SK-N-SH treated with all-trans-retinoic acid at 6 μM for 48 hours (cell line): Measurements from ENCODE around the gene HIRA.

Experiments used
- ATAC-seq: fragments of 200-7000 bp; cut with Tn5 transposase; 3 replicates; pipeline ENCODE4 v1.9.1; 2020; ENCODE audit warnings: mild to moderate bottlenecking, moderate library complexity
- ARNTL ChIP-seq: fragments of 450-650 bp; formaldehyde crosslinking; IDR thresholded peaks from 2 replicates; pipeline ENCODE4 v1.5.0; 2020; ENCODE audit warnings: low read depth, mild to moderate bottlenecking, moderate library complexity, borderline replicate concordance
- BACH2 ChIP-seq: fragments of 250-450 bp; sonication (Bioruptor Pico); IDR thresholded peaks from 2 replicates; pipeline ENCODE4 v1.9.0; 2021; ENCODE audit warnings: mild to moderate bottlenecking, borderline replicate concordance
- CSDC2 ChIP-seq: fragments of 250-450 bp; sonication (Bioruptor Pico); IDR thresholded peaks from 2 replicates; pipeline ENCODE4 v1.5.0; 2020; ENCODE audit warnings: mild to moderate bottlenecking, moderate library complexity
- CSRNP3 ChIP-seq: fragments of 250-450 bp; sonication (Bioruptor Pico); IDR thresholded peaks from 2 replicates; pipeline ENCODE4 v1.5.1; 2021; ENCODE audit warnings: mild to moderate bottlenecking, moderate library complexity
- GLIS3 ChIP-seq: fragments of 250-450 bp; sonication (Bioruptor Pico); IDR thresholded peaks from 2 replicates; pipeline ENCODE4 v1.5.0; 2020; ENCODE audit warnings: mild to moderate bottlenecking, moderate library complexity
- ISL1 ChIP-seq: fragments of 250-450 bp; sonication (Bioruptor Pico); IDR thresholded peaks from 2 replicates; pipeline ENCODE4 v2.1.2; 2022; ENCODE audit warnings: mild to moderate bottlenecking, moderate library complexity
- OSR1 ChIP-seq: fragments of 250-450 bp; sonication (Bioruptor Pico); IDR thresholded peaks from 2 replicates; pipeline ENCODE4 v1.8.0; 2022; ENCODE audit warnings: moderate library complexity, mild to moderate bottlenecking, inconsistent platforms
- PATZ1 ChIP-seq: fragments of 250-450 bp; sonication (Bioruptor Pico); IDR thresholded peaks from 2 replicates; pipeline ENCODE4 v1.8.0; 2020; ENCODE audit warnings: mild to moderate bottlenecking, moderate library complexity, borderline replicate concordance
- POU6F1 ChIP-seq: fragments of 250-450 bp; sonication (Bioruptor Pico); IDR thresholded peaks from 2 replicates; pipeline ENCODE4 v1.8.0; 2021; ENCODE audit warnings: low read depth, mild to moderate bottlenecking, moderate library complexity, borderline replicate concordance
- PPARA ChIP-seq: fragments of 250-450 bp; sonication (Bioruptor Pico); IDR thresholded peaks from 2 replicates; pipeline ENCODE4 v1.5.0; 2020; ENCODE audit warnings: mild to moderate bottlenecking, borderline replicate concordance
- SNAI2 ChIP-seq: fragments of 250-450 bp; sonication (Bioruptor Pico); IDR thresholded peaks from 2 replicates; pipeline ENCODE4 v1.5.0; 2020; ENCODE audit warnings: mild to moderate bottlenecking, moderate library complexity
- TCF4 ChIP-seq: fragments of 250-450 bp; sonication (Bioruptor Pico); IDR thresholded peaks from 2 replicates; pipeline ENCODE4 v1.8.0; 2021; ENCODE audit warnings: mild to moderate bottlenecking, moderate library complexity, borderline replicate concordance
- TOX ChIP-seq: fragments of 250-450 bp; sonication (Bioruptor Pico); IDR thresholded peaks from 2 replicates; pipeline ENCODE4 v1.8.0; 2021; ENCODE audit warnings: mild to moderate bottlenecking, moderate library complexity, borderline replicate concordance
- ZC3H10 ChIP-seq: fragments of 250-450 bp; sonication (Bioruptor Pico); IDR thresholded peaks from 2 replicates; pipeline ENCODE4 v1.5.1; 2021; ENCODE audit warnings: mild to moderate bottlenecking, moderate library complexity
- ZFP3 ChIP-seq: fragments of 250-450 bp; sonication (Bioruptor Pico); IDR thresholded peaks from 2 replicates; pipeline ENCODE4 v1.5.0; 2020; ENCODE audit warnings: mild to moderate bottlenecking, moderate library complexity
- ZFP30 ChIP-seq: fragments of 450-650 bp; formaldehyde crosslinking; IDR thresholded peaks from 2 replicates; pipeline ENCODE4 v1.5.0; 2022; ENCODE audit warnings: mild to moderate bottlenecking, moderate library complexity
- ZNF565 ChIP-seq: fragments of 450-650 bp; formaldehyde crosslinking; conservative IDR thresholded peaks from 2 replicates; pipeline ENCODE4 v1.5.0; 2020; ENCODE audit warnings: low read depth, mild to moderate bottlenecking, moderate library complexity
- ZNF70 ChIP-seq: fragments of 450-650 bp; formaldehyde crosslinking; IDR thresholded peaks from 2 replicates; pipeline ENCODE4 v1.5.0; 2020; ENCODE audit warnings: mild to moderate bottlenecking, moderate library complexity
- TF ChIP-seq, protein P1 (sequence below): fragments of 250-450 bp; sonication (Bioruptor Pico); IDR thresholded peaks from 2 replicates; pipeline ENCODE4 v1.5.0; 2020; ENCODE audit warnings: mild to moderate bottlenecking, moderate library complexity

The HIRA gene

GRCh38 chr22:19419464-19420178, 11.9 kb downstream of the HIRA start:
- ATAC-seq, result no peak
- TF ChIP-seq BACH2 (CRISPR knock-in tag) (no peak), PPARA (CRISPR knock-in tag) (no peak), TOX (no peak), POU6F1 (no peak), ZFP30 (CRISPR knock-in tag) (no peak), OSR1 (CRISPR knock-in tag) (no peak), ISL1 (no peak), GLIS3 (CRISPR knock-in tag) (no peak)
- TF ChIP-seq, protein P1, sequence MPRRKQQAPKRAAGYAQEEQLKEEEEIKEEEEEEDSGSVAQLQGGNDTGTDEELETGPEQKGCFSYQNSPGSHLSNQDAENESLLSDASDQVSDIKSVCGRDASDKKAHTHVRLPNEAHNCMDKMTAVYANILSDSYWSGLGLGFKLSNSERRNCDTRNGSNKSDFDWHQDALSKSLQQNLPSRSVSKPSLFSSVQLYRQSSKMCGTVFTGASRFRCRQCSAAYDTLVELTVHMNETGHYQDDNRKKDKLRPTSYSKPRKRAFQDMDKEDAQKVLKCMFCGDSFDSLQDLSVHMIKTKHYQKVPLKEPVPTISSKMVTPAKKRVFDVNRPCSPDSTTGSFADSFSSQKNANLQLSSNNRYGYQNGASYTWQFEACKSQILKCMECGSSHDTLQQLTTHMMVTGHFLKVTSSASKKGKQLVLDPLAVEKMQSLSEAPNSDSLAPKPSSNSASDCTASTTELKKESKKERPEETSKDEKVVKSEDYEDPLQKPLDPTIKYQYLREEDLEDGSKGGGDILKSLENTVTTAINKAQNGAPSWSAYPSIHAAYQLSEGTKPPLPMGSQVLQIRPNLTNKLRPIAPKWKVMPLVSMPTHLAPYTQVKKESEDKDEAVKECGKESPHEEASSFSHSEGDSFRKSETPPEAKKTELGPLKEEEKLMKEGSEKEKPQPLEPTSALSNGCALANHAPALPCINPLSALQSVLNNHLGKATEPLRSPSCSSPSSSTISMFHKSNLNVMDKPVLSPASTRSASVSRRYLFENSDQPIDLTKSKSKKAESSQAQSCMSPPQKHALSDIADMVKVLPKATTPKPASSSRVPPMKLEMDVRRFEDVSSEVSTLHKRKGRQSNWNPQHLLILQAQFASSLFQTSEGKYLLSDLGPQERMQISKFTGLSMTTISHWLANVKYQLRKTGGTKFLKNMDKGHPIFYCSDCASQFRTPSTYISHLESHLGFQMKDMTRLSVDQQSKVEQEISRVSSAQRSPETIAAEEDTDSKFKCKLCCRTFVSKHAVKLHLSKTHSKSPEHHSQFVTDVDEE (CRISPR knock-in tag), result no peak

GRCh38 chr22:19419086-19419463, 12.5 kb downstream of the HIRA start:
- ATAC-seq, result no peak

More at GRCh38 chr22:19419086-19419463, 12.5 kb downstream of the HIRA start:
- TF ChIP-seq SNAI2 (CRISPR knock-in tag) (no peak), BACH2 (CRISPR knock-in tag) (no peak), ZFP30 (CRISPR knock-in tag) (no peak), TCF4 (CRISPR knock-in tag) (no peak), GLIS3 (CRISPR knock-in tag) (no peak), ZC3H10 (CRISPR knock-in tag) (no peak), ISL1 (no peak), ARNTL (CRISPR knock-in tag) (no peak), ZNF565 (CRISPR knock-in tag) (no peak), PPARA (CRISPR knock-in tag) (no peak), PATZ1 (CRISPR knock-in tag) (no peak), TOX (no peak), ZNF70 (CRISPR knock-in tag) (no peak), CSDC2 (CRISPR knock-in tag) (no peak), CSRNP3 (CRISPR knock-in tag) (no peak), OSR1 (CRISPR knock-in tag) (no peak), ZFP3 (CRISPR knock-in tag) (no peak)
- TF ChIP-seq, protein P1 (CRISPR knock-in tag), result no peak
